DND-41 (cell line): ENCODE results near the gene PTGER1.

Experiments
- ATAC-seq: fragments of 200-7000 bp; cut with Tn5 transposase; 3 replicates; pipeline ENCODE4 v1.9.1; 2021; ENCODE audit warnings: low read depth; ENCODE audit not compliant: insufficient read depth
- DNase-seq: peaks from one replicate; pipeline ENCODE4 v3.0.0-alpha.2; 2020
- H2AFZ ChIP-seq: 2 replicates; pipeline ENCODE4 v1.6.0; 2012; ENCODE audit warnings: low read depth, low read length
- H3K27ac ChIP-seq: 2 replicates; pipeline ENCODE4 v1.5.1; 2012; ENCODE audit warnings: low read length, inconsistent platforms
- H3K27me3 ChIP-seq: fragments of 200-600 bp; sonication (generic); 2 replicates; pipeline ENCODE4 v1.6.0; 2012; ENCODE audit warnings: low read length, mild to moderate bottlenecking, inconsistent platforms; ENCODE audit not compliant: insufficient read depth, poor library complexity
- H3K36me3 ChIP-seq: 2 replicates; pipeline ENCODE4 v1.5.1; 2012; ENCODE audit warnings: low read length, inconsistent platforms; ENCODE audit not compliant: insufficient read depth
- H3K4me1 ChIP-seq: 2 replicates; pipeline ENCODE4 v1.5.1; 2012; ENCODE audit warnings: mild to moderate bottlenecking, low read length; ENCODE audit not compliant: insufficient read depth
- H3K4me2 ChIP-seq: 2 replicates; pipeline ENCODE4 v1.6.0; 2012; ENCODE audit warnings: mild to moderate bottlenecking, moderate library complexity, low read length, inconsistent platforms; ENCODE audit not compliant: insufficient read depth
- H3K4me3 ChIP-seq, 2 experiments: fragments of 200-600 bp in 1 of 2; shearing (Covaris generic) in 1 of 2; 2 replicates each; pipeline ENCODE4 v1.5.1; 2012 to 2016; ENCODE audit warnings: inconsistent platforms in 2 of 2, low read length in 2 of 2, mild to moderate bottlenecking in 2 of 2, low read depth in 1 of 2, moderate library complexity in 1 of 2
- H3K79me2 ChIP-seq: 2 replicates; pipeline ENCODE4 v1.6.0; 2012; ENCODE audit warnings: low read length, inconsistent platforms; ENCODE audit not compliant: insufficient read depth
- H3K9ac ChIP-seq: 2 replicates; pipeline ENCODE4 v1.6.0; 2012; ENCODE audit warnings: low read depth, mild to moderate bottlenecking, inconsistent platforms, low read length, moderate library complexity
- H3K9me3 ChIP-seq: 2 replicates; pipeline ENCODE4 v1.5.1; 2012; ENCODE audit warnings: low read length, moderate library complexity, mild to moderate bottlenecking, inconsistent platforms; ENCODE audit not compliant: insufficient read depth, severe bottlenecking
- H4K20me1 ChIP-seq: 2 replicates; pipeline ENCODE4 v1.6.0; 2012; ENCODE audit warnings: low read length; ENCODE audit not compliant: insufficient read depth
- CTCF ChIP-seq: IDR thresholded peaks from 2 replicates; pipeline ENCODE4 v1.5.1; 2012; ENCODE audit warnings: borderline replicate concordance, low read length, moderate library complexity, mild to moderate bottlenecking; ENCODE audit not compliant: poor library complexity, severe bottlenecking; ENCODE audit errors: extremely low read depth
- EZH2 ChIP-seq: IDR thresholded peaks from 3 replicates; pipeline ENCODE4 v1.6.1; 2012; ENCODE audit warnings: borderline replicate concordance, low read depth, mild to moderate bottlenecking, moderate library complexity, low read length, inconsistent platforms; ENCODE audit not compliant: severe bottlenecking

Gene PTGER1

GRCh38 chr19:14443632-14444216, 31.4 kb downstream of the PTGER1 start:
- Histone ChIP-seq H3K4me1 (peaks cover 24% of the 10 kb centered on the region), H3K36me3 (peaks cover 67% of the 10 kb centered on the region), H2AFZ (no peak overlapping the region), H3K9me3 (no peaks in the 10 kb centered on the region), H3K4me3 (no peak overlapping the region), H3K27me3 (no peaks in the 10 kb centered on the region), H3K4me2 (no peak overlapping the region), H3K27ac (no peak overlapping the region), H3K79me2 (peaks cover 39% of the 10 kb centered on the region), H3K9ac (no peak overlapping the region), H4K20me1 (peaks cover 18% of the 10 kb centered on the region)
- ATAC-seq = no peak
- no peak for DNase-seq
- TF ChIP-seq CTCF (no peak), EZH2 (no peak)

- H3K36me3 ChIP-seq = peaks cover 60% of the 10 kb centered on the region
Measured at GRCh38 chr19:14442891-14443631, 32.1 kb downstream of the PTGER1 start.

GRCh38 chr19:14441041-14441938, 33.9 kb downstream of the PTGER1 start:
- peak overlapping the region; percentile 62; the same call in 1 of the 2 replicates for H3K9ac ChIP-seq

More at GRCh38 chr19:14442891-14443631, 32.1 kb downstream of the PTGER1 start:
- Histone ChIP-seq H4K20me1 (peaks cover 14% of the 10 kb centered on the region), H3K27me3 (no peaks in the 10 kb centered on the region), H3K4me1 (peaks cover 26% of the 10 kb centered on the region), H3K4me2 (no peak overlapping the region), H2AFZ (no peak overlapping the region), H3K9me3 (no peaks in the 10 kb centered on the region), H3K27ac (no peak overlapping the region), H3K4me3 (no peak overlapping the region), H3K79me2 (peaks cover 46% of the 10 kb centered on the region), H3K9ac (no peak overlapping the region)
- ATAC-seq = no peak
- no peak for TF ChIP-seq EZH2
- no peak for TF ChIP-seq CTCF
- DNase-seq = no peak

More at GRCh38 chr19:14441041-14441938, 33.9 kb downstream of the PTGER1 start:
- Histone ChIP-seq H3K9me3 (no peaks in the 10 kb centered on the region), H3K4me3 (peak overlapping the region in 1 of 2 experiments; percentile 65; a peak in 2 of 4 replicates), H3K4me1 (peaks cover 26% of the 10 kb centered on the region), H3K79me2 (peaks cover 63% of the 10 kb centered on the region), H4K20me1 (peaks cover 14% of the 10 kb centered on the region), H3K4me2 (peak overlapping the region; percentile 80), H2AFZ (no peak overlapping the region), H3K27ac (peak overlapping the region; percentile 82), H3K27me3 (no peaks in the 10 kb centered on the region), H3K36me3 (peaks cover 52% of the 10 kb centered on the region)
- no peak for ATAC-seq
- DNase-seq = no peak
- TF ChIP-seq EZH2 = no peak
- TF ChIP-seq CTCF = no peak
